Right atrium auricular region (tissue), 2 donors: ENCODE results near the gene DNAH12. TPM values are rescaled to one million over a fixed set of nuclear protein-coding genes. Genes with fewer than 3 reads are reported as not detected.

Experiments used
- DNase-seq: peaks from one replicate; pipeline ENCODE4 v3.0.0-alpha.2; 2019; ENCODE audit warnings: low spot score
- H3K27ac ChIP-seq, 2 donors: fragments of 200-600 bp; sonication (generic); 1 replicate in 1 of 2; 2 replicates in 1 of 2; pipeline ENCODE4 v1.5.1; 2016 to 2019
- H3K27me3 ChIP-seq, 2 donors: fragments of 200-600 bp; sonication (generic); one replicate each; pipeline versions ENCODE4 v1.5.1 to v1.6.0; 2017 to 2019
- H3K36me3 ChIP-seq: fragments of 200-600 bp; sonication (generic); one replicate; pipeline ENCODE4 v1.5.1; 2016
- H3K4me1 ChIP-seq, 2 donors: fragments of 200-600 bp; sonication (generic); one replicate each; pipeline versions ENCODE4 v1.5.1 to v1.6.0; 2017 to 2019
- H3K4me3 ChIP-seq, 2 donors: fragments of 200-600 bp; sonication (generic); 1 replicate in 1 of 2; 2 replicates in 1 of 2; pipeline ENCODE4 v1.5.1; 2017 to 2019; ENCODE audit warnings: mild to moderate bottlenecking in 1 of 2, moderate library complexity in 1 of 2
- H3K9me3 ChIP-seq, 2 donors: fragments of 200-600 bp; sonication (generic); one replicate each; pipeline ENCODE4 v1.5.1; 2019
- CTCF ChIP-seq, 2 donors: fragments of 200-600 bp; sonication (generic); IDR thresholded peaks; one replicate each; pipeline ENCODE4 v1.5.1; 2019; ENCODE audit warnings: antibody characterized with exemption in 2 of 2
- total RNA-seq, 2 donors: library from RNA; depleted of rRNA; stranded (reverse); fragments of >200 nt; gene quantifications; one replicate each; pipeline ENCODE4 v1.1.0, GENCODE V29; 2016

DNAH12 gene
- total RNA-seq, result under 1 TPM in 1 of 2 donors, not detected in 1; 0.08 TPM

DNA sequence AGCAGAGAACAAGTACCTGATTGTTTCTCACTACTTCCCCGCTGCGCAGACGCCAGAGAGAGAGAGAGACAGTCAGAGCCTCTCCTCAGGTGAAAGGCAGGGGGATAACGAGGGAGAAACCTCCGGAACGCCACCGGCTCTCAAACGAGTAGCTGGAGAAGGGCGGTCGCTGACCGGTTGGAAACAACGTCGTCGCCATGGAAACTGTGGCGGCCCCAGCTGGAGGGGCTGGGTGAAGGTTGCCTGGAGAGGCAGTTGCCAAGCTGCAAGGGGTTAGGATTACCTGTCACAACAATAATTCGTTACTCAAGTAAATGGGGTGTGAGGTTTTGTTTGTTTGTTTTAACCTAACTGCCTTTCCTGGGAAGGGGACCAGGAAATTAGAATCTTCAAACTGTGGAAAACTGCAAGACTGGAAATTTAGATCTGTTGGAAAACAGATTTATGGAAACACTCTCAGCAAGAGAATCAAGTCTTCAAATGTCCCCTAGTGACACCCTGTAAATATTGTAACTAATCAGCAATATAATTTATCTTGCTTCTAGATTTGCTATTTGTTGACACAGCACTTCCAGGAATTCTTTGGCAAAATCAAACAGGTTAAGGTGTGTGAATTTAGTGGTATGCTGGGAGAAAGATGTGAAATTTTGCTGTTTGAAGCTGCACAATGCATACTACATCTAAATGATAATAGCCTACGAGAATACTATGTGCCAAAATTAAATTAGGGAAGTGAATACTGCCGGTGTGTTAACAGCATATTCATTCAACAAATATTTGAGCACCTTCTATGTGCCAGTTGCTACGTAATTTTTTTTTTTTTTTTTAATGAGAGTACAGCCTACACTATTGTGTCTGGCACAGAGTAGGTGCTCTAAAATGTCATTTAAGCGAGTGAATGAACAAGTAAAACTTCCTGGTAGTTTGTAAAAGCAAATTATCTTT lies at the start of gene DNAH12:
TSS of gene DNAH12 (minus strand) at position 164 of the 945 bp plus-strand sequence. CDS start 1,474 bp downstream, outside the sequence.
- H3K4me3 ChIP-seq, result peak within 1 kb of the TSS in 1 of 2 donors; percentile 14
- no peak for TF ChIP-seq CTCF (IDR thresholded peaks at IDR 0.05)
- H3K27me3 ChIP-seq, result no peaks in the 10 kb centered on the region
- H3K27ac ChIP-seq, result no peak within 1 kb of the TSS
- H3K4me1 ChIP-seq, result peaks cover 0 to 19% of the 10 kb centered on the region in 2 donors
- no peaks in the 10 kb centered on the region for H3K36me3 ChIP-seq
- no peak for DNase-seq
- no peaks in the 10 kb centered on the region for H3K9me3 ChIP-seq

- Histone ChIP-seq H3K4me1 (peaks cover 0 to 51% of the 10 kb centered on the region in 2 donors), H3K36me3 (no peaks in the 10 kb centered on the region), H3K27me3 (no peaks in the 10 kb centered on the region), H3K9me3 (no peaks in the 10 kb centered on the region), H3K27ac (no peak overlapping the region), H3K4me3 (no peak overlapping the region)
- TF ChIP-seq CTCF (IDR thresholded peaks at IDR 0.05), result no peak
- no peak for DNase-seq
Measured at GRCh38 chr3:57592306-57592705, 48.2 kb upstream of the DNAH12 start.

- Histone ChIP-seq H3K9me3 (no peaks in the 10 kb centered on the region), H3K36me3 (peaks cover 12% of the 10 kb centered on the region), H3K4me3 (no peak overlapping the region), H3K4me1 (peaks cover 0 to 48% of the 10 kb centered on the region in 2 donors), H3K27me3 (no peaks in the 10 kb centered on the region), H3K27ac (no peak overlapping the region)
- no peak for TF ChIP-seq CTCF (IDR thresholded peaks at IDR 0.05)
- DNase-seq, result no peak
Measured at GRCh38 chr3:57587905-57588304, 43.8 kb upstream of the DNAH12 start.

GRCh38 chr3:57586778-57587177 lies 42.6 kb upstream of the DNAH12 start:
- no peak for TF ChIP-seq CTCF (IDR thresholded peaks at IDR 0.05)
- Histone ChIP-seq H3K27me3 (no peaks in the 10 kb centered on the region), H3K9me3 (no peaks in the 10 kb centered on the region), H3K36me3 (peaks cover 21% of the 10 kb centered on the region), H3K27ac (no peak overlapping the region), H3K4me3 (no peak overlapping the region), H3K4me1 (peaks cover 0 to 40% of the 10 kb centered on the region in 2 donors)
- DNase-seq, result no peak

DNA sequence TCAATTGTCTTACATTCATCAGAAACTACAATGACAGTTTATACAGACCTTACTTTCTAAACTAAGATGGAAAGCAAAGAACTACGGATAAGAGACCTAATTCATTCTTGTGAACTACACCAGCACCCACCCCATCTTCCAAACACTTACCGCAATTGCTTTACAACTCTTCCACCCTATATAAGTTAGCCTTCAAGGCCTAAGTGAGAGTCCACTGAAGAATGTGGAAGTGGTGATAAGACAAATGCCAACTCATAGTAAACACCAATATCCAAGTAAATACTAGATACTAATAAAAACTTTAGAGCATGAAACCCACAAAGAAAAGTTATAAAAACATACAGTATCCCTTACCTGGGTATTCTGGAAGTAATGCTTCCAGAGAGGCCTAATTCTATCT lies 39.4 kb upstream of the DNAH12 start:
- Histone ChIP-seq H3K27ac (no peak overlapping the region), H3K9me3 (no peaks in the 10 kb centered on the region), H3K36me3 (peaks cover 33% of the 10 kb centered on the region), H3K4me3 (no peak overlapping the region), H3K27me3 (no peaks in the 10 kb centered on the region), H3K4me1 (peaks cover 0 to 40% of the 10 kb centered on the region in 2 donors)
- no peak for TF ChIP-seq CTCF (IDR thresholded peaks at IDR 0.05)
- no peak for DNase-seq
